IMR-90 (cell line): ENCODE data around the gene PRKG2.

Experiments
- BHLHE40 ChIP-seq: fragments of 150-350 bp; IDR thresholded peaks from 2 replicates; pipeline ENCODE4 v1.6.1; 2016; ENCODE audit warnings: mild to moderate bottlenecking, low read depth, low read length
- CHD1 ChIP-seq: IDR thresholded peaks from 2 replicates; pipeline ENCODE4 v1.6.1; 2012; ENCODE audit warnings: low read depth, low read length, improper control_type of control experiment
- FOS ChIP-seq: fragments of 150-350 bp; IDR thresholded peaks from 2 replicates; pipeline ENCODE4 v1.6.1; 2016; ENCODE audit warnings: low read depth, low read length
- POLR2A ChIP-seq: IDR thresholded peaks from 2 replicates; pipeline ENCODE4 v1.6.1; 2012; ENCODE audit warnings: mild to moderate bottlenecking, low read depth, low read length
- RCOR1 ChIP-seq: IDR thresholded peaks from 2 replicates; pipeline ENCODE4 v1.6.1; 2012; ENCODE audit warnings: mild to moderate bottlenecking, low read length, improper control_type of control experiment; ENCODE audit not compliant: insufficient replicate concordance
- RFX5 ChIP-seq: IDR thresholded peaks from 2 replicates; pipeline ENCODE4 v1.8.0; 2012; ENCODE audit warnings: low read depth, mild to moderate bottlenecking, low read length, moderate library complexity
- SMC3 ChIP-seq: fragments of 150-350 bp; IDR thresholded peaks from 2 replicates; pipeline ENCODE4 v1.6.1; 2016; ENCODE audit warnings: low read depth, mild to moderate bottlenecking, antibody characterized with exemption, low read length, moderate library complexity
- TF ChIP-seq, protein P1 (sequence below): conservative IDR thresholded peaks from 2 replicates; pipeline ENCODE4 v1.5.1; 2012; ENCODE audit warnings: mild to moderate bottlenecking, low read depth, low read length, improper control_type of control experiment
- TF ChIP-seq, protein P2 (sequence below): fragments of 150-350 bp; IDR thresholded peaks from 2 replicates; pipeline ENCODE4 v1.6.1; 2017; ENCODE audit warnings: mild to moderate bottlenecking, antibody characterized with exemption, low read length, low read depth

DNA sequence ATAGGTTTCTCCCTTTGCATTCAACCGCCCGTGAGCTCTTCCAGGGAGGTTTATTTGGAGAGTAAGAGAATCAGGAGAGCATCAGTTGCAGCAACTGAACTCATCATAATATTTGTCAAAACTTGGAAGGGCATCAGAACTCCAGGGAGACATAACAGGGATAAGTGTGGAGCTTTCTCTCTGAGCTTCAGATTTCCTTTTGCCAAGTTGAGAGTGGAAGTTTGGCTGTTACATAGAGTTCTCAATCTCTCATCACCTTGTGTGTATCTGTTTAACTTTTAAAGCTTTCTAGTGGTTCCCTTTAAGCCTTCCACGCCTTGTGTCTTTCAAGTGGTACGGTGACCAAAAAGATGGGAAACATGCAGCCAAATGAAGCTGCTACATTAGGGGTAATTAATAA, 165.7 kb downstream of the PRKG2 start:
- TF ChIP-seq POLR2A (no peak), RFX5 (no peak), BHLHE40 (no peak), SMC3 (no peak), RCOR1 (no peak), CHD1 (no peak), FOS (no peak)
- TF ChIP-seq, protein P1, sequence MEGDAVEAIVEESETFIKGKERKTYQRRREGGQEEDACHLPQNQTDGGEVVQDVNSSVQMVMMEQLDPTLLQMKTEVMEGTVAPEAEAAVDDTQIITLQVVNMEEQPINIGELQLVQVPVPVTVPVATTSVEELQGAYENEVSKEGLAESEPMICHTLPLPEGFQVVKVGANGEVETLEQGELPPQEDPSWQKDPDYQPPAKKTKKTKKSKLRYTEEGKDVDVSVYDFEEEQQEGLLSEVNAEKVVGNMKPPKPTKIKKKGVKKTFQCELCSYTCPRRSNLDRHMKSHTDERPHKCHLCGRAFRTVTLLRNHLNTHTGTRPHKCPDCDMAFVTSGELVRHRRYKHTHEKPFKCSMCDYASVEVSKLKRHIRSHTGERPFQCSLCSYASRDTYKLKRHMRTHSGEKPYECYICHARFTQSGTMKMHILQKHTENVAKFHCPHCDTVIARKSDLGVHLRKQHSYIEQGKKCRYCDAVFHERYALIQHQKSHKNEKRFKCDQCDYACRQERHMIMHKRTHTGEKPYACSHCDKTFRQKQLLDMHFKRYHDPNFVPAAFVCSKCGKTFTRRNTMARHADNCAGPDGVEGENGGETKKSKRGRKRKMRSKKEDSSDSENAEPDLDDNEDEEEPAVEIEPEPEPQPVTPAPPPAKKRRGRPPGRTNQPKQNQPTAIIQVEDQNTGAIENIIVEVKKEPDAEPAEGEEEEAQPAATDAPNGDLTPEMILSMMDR, result no peak
- TF ChIP-seq, protein P2, sequence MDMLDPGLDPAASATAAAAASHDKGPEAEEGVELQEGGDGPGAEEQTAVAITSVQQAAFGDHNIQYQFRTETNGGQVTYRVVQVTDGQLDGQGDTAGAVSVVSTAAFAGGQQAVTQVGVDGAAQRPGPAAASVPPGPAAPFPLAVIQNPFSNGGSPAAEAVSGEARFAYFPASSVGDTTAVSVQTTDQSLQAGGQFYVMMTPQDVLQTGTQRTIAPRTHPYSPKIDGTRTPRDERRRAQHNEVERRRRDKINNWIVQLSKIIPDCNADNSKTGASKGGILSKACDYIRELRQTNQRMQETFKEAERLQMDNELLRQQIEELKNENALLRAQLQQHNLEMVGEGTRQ, result no peak
